SU-DHL-6 (cell line): ENCODE measurements around the gene TSPO.

Source experiments
- EZH2phosphoT487 ChIP-seq: fragments of 200-600 bp; sonication (generic), shearing (Covaris generic); conservative IDR thresholded peaks from 2 replicates; pipeline ENCODE4 v1.6.1; 2018; ENCODE audit warnings: mild to moderate bottlenecking, antibody characterized with exemption, low read length, moderate library complexity, mixed read lengths
- TF ChIP-seq, protein P1 (sequence below): fragments of 200-600 bp; sonication (generic); IDR thresholded peaks from one replicate; pipeline ENCODE4 v1.5.1; 2017; ENCODE audit warnings: antibody characterized with exemption, mild to moderate bottlenecking, low read length, moderate library complexity; ENCODE audit not compliant: insufficient read depth, poor library complexity, severe bottlenecking

GRCh38 chr22:43153899-43154298, 2.5 kb downstream of the TSPO start:
- TF ChIP-seq, protein P1, sequence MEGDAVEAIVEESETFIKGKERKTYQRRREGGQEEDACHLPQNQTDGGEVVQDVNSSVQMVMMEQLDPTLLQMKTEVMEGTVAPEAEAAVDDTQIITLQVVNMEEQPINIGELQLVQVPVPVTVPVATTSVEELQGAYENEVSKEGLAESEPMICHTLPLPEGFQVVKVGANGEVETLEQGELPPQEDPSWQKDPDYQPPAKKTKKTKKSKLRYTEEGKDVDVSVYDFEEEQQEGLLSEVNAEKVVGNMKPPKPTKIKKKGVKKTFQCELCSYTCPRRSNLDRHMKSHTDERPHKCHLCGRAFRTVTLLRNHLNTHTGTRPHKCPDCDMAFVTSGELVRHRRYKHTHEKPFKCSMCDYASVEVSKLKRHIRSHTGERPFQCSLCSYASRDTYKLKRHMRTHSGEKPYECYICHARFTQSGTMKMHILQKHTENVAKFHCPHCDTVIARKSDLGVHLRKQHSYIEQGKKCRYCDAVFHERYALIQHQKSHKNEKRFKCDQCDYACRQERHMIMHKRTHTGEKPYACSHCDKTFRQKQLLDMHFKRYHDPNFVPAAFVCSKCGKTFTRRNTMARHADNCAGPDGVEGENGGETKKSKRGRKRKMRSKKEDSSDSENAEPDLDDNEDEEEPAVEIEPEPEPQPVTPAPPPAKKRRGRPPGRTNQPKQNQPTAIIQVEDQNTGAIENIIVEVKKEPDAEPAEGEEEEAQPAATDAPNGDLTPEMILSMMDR: no peak
- no peak for TF ChIP-seq EZH2phosphoT487
